Hindlimb muscle (tissue), 1 donor: ENCODE measurements around the gene CASP8AP2. TPM values are rescaled to one million over a fixed set of nuclear protein-coding genes. Genes with fewer than 3 reads are reported as not detected.
"Not testable (repeated sequence)": the region's sequence is repeated elsewhere in the genome, so short reads cannot be mapped to it uniquely, and the experiment has no call there.

Experiments used
- DNase-seq: peaks from one replicate; pipeline ENCODE4 v3.0.0-alpha.2; 2013
- polyA plus RNA-seq: library from polyadenylated mRNA; unstranded; fragments of 120-200 nt; gene quantifications from one replicate; pipeline ENCODE4 v1.2.1, GENCODE V29; 2013; ENCODE audit not compliant: insufficient read length

Gene CASP8AP2
- polyA plus RNA-seq, 1 donor: 12.9 TPM

DNA sequence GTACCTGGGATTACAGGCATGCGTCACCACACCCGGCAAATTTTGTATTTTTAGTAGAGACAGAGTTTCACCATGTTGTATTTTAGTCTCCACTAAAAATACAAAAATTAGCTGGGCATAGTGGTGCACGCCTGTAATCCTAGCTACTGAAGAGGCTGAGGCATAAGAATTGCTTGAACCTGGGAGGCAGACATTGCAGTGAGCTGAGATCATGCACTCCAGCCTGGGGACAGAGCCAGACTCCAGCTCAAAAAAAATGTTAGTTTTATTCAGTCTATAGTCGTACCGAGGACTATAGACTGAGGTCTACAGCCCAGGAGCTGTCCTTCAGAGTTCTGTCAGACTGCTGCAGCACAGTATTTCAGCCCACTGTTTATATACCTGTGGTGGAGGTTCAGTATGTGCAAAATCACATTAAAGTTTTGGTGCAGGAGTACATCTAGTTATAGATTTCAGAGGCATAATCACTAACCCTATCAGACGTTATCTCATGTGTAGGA is 3.6 kb upstream of the CASP8AP2 start:
- no peak for DNase-seq

DNA sequence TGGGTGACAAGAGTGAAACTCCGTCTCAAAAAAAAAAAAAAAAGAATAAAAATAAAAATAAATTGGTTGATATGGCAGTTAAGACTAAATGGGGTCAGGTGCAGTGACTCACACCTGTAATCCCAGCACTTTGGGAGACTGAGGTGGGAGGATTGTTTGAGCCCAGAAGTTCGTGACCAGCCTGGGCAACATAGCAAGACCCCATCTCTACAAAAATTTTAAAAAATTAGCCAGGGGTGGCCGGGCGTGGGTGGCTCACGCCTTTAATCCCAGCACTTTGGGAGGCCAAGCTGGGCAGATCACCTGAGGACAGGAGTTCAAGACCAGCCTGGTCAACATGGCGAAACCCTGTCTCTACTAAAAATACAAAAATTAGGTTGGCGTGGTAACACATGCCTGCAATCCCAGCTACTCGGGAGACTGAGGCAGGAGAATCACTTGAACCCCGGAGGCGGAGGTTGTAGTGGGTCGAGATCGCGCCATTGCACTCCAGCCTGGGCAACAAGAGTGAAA is 1.1 kb upstream of the CASP8AP2 start:
- not testable (repeated sequence) for DNase-seq

DNA sequence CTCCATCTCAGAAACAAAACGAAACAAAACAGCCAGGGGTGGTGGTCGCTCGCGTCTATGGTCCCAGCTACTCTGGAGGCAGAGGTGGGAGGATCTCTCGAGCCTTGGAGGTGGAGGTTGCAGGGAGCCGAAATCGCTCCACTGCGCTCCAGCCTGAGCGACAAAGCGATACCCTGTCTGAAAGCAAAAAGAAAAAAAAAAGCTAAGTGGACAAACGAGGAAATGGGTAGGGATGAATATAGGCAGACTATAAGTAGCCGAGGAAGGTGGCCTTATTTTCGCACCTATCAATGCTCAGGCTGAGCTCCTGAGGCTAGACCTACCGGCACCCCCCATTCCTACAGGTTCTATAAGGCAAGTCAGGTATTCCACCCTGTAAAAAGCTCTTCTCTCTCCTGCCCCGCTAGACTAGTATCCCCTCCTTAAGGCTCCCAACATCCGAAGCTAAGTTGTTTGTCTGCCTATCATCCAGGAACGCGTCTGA is 650 bp upstream of the CASP8AP2 start:
- DNase-seq: no peak

DNA sequence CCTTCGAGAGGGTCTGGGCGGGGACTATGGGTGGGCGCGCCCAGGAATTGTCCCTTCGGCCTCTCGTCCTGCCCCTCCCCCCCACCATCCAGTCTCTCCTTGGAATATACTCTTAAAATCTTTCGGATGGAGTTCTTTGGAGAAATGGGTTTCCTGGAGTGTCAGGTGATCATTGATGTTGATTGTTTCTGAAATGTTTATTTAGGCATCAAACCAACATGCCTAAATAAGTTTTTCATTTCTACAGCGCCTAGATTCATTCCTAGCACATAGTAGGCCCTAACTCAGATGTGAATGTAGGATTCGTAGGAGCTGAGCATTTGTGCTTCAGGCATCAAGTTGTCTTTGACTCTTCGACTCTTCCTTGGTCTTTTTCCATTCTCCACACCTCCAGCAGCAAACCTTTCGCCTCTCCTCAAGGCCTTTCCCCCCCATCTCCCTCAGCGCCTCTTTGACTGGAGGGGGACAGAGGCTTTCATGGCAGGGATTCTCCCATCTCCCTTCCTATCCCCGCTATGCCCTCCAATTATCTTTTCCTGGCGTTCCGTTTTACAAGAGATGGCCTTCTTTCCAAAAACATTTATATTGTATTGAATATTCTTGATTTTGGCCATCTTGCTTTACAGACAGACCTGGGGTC is 610 bp downstream of the CASP8AP2 start:
- no peak for DNase-seq

DNA sequence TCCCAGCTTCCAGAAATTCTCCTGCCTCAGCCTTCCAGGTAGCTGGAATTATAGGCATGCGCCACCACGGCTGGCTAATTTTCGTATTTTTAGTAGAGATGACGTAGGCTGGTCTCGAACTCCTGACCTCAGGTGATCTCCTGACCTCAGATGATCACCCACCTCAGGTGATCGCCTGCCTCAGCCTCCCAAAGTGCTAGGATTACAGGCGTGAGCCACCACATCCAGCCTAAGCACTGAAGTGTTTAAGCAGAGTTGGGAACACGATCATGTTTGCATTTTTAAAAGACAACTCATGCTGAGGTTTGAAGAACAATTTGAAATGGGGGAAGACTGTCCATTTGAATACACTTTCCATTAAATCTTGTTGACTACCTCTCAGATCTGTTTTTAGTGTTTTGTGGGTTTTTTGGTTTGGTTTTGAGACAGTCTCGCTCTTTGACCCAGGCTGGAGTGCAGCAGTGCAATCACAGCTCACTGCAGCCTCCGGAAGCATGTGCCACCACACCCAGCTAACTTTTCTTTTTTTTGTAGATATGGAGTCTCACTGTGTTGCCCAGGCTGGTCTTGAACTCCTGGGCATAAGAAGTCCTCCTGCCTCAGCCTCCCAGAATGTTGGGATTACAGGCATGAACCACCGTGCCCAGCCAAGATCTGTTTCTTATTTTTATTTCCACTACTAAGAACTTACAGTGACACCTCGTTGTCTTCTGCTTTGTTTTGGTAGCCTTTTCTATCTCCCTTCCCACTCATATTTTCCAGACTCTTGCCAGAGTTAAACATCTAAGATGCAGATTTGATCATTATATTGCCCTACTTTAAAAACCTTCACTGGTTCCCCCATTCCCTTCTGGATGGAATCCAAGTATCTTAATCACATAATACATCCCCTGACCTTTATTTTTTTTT is 5.5 kb downstream of the CASP8AP2 start:
- no peak for DNase-seq

DNA sequence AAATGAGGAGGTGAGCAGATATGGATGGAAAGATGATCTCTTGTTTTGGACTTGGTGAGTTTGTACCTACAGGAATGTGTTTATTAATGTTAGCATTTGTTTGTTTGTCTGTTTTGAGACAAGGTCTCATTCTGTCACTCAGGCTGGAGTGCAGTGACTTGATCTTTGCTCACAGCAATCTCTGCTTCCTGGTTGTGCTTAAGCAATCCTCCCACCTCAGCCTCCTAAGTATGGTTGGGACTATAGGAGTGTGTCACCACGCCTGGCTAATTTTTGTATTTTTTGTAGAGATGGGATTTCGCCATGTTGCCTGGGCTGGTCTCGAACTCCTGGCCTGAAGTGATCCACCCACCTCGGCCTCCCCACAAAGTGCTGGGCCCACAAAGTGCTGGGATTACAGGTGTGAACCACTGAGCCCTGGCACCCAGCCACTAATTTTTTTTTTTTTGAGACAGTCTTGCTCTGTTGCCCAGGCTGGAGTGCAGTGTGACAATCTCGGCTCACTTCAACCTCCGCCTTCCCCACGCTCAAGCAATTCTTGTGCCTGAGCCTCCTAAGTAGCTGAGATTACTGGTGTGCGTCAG is 7.1 kb downstream of the CASP8AP2 start:
- no peak for DNase-seq

DNA sequence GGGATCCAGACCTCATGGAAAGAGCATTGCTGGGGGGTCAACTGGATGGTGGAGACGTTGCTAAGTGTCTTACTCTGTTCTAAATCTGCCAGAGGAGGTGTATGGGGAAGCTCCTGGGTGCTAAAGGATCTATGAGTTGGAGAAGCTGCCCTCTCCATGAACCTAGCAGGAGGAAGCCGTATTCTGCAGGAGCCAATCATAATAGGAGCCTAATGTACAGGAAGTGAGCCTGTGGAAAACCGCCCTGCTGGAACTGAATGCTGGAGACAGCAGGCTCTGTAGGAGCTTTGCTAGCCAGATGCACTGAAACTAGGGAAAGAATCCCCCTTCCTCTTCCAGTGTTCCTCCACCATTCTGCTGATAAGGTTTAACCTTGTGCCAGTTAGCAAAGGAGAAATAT is 10.9 kb downstream of the CASP8AP2 start:
- no peak for DNase-seq

DNA sequence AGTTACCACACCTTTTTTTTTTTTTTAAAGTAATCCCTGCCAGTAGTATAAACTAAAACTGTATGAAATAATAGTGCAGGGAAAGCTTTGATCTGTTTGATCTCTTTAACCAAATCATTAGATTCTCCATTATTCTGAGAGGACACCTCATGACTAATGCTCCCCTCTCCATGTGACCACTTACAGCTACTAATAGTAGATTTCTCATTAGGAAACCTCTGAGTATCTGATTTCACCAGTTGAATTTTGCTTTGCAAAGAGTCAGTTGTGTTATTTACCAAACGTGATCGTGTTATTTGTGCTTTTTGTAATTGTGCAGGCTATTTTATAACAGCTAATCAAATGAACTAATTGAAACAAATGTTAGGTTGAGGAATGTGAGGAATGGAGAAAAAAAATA is 12.5 kb downstream of the CASP8AP2 start:
- no peak for DNase-seq

DNA sequence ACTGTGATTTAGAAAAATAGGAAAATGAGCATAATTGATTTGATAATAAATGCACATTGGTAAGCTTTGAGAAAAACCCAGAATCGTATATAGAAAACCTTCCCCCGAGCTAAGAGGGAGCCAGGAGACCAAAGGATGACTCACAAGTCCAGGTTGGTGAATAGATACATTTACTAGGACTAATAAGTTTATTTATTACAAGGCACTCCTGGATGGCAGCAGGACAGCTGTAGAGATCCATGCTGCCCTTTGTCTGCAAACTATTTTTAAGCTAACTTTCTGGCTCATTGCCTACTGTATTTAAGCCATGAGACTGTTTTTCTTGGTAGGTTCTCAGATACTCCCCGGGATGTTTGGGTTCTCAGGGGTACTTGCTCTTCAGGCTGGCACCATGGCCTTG is 13.4 kb downstream of the CASP8AP2 start:
- no peak for DNase-seq

DNA sequence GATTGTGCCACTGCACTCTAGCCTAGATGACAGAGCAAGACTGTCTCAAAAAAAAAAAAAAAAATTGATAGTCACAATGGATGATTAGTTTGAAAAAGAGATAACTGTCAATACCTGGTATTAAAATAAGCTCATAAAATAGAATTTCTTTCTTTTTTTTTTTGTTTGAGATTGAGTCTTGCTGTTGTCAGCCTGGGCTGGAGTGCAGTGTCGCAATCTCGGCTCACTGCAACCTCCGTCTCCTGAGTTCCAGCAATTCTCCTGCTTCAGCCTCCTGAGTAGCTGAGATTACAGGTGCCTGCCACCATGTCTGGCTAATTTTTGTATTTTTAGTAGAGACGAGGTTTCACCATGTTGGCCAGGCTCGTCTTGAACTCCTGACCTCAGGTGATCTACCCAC is 17.8 kb downstream of the CASP8AP2 start:
- DNase-seq: not testable (repeated sequence)

DNA sequence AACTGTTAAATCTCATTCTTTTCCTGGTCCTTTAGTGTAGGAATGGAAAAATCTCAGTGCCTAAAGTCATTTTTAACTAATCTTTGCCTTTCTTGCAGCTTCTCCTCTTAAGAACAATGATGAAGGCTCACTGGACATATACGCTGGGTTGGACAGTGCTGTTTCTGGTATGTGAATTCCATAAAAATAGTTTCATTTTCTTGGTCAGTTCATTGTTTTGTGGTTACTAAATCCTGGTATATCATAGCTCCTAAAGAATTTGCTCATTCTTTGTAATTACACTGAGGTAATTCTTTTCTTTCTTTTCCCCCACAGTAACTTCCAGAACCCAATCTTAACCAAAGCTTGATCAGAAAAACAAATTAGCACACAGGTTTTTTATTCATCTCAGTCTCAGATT is 23.4 kb downstream of the CASP8AP2 start:
- no peak for DNase-seq

DNA sequence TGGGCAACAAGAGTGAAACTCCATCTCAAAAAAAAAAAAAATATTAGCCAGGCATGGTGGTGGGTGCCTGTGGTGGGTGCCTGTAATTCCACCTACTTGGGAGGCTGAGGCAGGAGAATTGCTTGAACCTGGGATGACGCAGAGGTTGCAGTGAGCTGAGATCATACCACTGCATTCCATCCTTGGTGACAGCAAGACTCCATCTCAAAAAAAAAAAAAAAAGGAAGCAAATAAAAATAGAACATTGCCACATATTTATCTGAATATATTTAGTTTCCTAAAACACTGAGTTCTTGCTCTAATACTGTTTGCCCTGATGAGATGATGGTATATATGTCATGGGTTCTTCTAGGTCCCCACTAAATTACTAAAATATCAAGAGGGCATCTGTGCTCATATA is 28.4 kb downstream of the CASP8AP2 start:
- DNase-seq: no peak

DNA sequence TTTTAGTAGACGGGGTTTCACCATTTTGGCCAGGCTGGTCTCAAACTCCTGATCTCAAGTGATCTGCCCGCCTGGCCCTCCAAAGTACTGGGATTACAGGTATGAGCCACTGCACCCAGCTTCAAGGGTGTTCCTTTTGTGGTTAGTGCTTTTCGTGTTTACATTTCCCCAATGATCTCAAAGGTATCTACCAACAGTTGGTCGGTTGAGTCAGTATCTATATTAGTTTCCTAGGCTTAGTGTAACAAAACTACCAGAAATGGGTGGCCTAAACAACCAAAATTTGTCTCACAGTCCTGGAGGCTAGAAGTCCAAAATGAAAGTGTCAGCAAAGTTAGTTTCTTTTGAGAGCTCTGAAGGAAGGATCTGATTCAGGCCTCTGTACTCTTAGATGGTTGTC is 30.1 kb downstream of the CASP8AP2 start:
- DNase-seq: no peak

DNA sequence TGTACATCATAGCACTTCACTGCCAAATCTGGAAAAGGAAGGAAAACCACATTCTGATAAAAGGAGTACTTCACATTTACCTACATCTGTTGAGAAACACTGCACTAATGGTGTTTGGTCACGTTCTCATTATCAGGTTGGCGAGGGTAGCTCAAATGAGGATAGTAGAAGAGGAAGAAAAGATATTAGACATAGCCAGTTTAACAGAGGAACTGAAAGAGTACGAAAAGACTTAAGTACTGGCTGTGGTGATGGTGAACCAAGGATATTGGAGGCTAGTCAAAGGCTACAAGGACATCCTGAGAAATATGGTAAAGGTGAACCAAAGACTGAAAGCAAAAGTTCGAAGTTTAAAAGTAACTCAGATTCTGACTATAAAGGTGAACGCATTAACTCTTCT is 32.6 kb downstream of the CASP8AP2 start:
- no peak for DNase-seq

DNA sequence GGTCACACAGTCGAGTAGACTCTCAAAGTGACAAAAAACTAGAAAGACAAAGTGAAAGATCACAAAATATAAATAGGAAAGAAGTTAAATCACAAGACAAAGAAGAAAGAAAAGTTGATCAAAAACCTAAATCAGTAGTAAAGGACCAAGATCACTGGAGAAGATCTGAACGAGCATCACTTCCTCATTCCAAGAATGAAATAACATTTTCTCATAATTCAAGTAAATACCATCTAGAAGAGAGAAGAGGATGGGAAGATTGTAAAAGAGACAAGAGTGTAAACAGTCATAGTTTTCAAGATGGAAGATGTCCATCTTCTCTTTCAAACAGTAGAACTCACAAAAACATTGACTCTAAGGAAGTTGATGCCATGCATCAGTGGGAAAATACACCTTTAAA is 33.0 kb downstream of the CASP8AP2 start:
- no peak for DNase-seq

DNA sequence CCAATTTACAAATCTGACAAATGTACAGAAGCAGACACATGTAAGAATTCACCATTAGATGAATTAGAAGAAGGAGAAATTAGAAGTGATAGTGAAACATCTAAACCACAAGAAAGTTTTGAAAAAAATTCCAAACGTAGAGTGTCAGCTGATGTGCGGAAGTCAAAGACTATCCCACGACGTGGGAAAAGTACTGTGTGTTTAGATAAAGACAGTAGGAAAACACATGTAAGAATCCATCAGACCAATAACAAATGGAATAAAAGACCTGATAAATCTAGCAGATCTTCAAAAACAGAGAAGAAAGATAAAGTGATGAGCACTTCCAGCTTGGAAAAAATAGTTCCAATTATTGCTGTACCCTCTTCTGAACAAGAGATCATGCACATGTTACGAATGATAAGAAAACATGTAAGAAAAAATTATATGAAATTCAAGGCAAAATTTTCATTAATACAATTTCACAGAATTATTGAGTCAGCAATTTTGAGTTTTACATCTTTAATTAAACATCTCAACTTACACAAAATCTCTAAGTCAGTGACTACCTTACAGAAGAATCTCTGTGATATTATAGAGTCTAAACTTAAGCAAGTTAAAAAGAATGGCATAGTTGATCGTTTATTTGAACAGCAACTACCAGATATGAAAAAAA is 36.5 kb downstream of the CASP8AP2 start:
- DNase-seq: no peak

DNA sequence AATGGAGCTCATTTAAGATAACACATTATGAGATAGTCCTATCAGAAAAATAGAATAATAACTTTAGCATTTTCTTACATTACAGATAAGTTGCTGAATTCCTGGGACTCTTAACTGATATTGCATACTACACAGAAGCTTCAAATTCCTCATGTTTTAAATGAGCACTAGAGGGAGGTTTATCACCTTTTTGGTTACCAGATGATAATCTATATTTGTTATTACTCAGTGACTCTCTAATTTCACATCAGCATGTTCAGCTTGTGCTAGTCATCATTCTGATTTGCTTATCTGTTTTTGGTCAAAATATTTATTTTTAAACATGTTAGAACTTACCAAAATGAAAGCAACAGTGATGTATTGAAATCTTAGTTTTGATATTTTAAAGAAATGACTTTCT is 44.0 kb downstream of the CASP8AP2 start:
- no peak for DNase-seq

DNA sequence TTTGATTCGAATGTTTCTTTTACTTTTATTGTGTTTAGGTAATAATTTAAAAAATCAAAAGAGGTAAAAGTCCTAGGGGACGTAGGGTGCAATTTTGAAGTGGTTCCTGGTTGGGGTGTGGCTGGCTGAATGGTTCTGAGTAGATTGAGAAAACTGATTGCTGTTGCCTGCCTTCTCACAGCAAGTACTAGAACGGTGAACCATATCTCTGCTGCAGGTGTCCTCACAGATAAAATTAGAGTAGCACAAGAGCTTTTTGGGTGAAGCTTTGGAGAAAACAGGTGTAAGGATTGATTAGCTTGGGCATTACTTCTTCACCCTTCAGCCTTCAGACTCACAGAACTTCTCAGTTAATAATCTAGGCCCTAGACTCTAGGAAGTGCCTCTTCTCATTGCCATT is 44.8 kb downstream of the CASP8AP2 start:
- DNase-seq: no peak

DNA sequence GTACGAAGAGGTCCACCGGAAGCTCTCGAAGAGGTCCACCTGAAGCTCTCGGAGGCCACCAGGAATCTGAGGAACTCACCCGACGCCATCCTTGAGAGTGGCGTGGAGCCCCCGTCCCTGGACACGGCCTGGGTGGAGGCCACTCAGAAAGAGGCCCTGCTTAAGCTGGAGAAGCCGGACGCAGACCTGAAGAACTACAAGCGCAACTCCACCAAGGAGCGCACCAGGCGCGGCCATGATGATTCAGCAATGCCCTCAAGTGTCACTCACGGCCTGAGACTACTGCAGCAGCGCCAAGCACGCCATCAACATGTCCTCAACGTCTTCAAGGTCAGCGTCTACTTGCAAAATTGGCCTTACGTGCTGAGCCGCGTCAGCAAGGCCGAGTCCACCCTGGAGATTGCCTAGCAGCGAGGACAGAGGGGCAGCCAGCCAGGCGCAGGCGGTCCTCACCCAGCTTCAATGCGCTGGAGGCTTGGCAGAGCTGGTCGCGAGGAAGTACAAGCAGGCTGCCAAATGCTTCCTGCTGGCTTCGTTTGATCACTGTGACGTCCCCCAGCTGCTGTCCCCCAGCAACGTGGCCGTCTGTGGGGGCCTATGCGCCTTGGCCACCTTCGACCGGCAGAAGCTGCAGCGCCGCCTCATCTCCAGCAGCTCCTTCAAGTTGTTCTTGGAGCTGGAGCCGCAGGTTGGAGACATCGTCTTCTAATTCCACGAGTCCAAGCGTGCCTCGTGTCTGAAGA is 56.9 kb downstream of the CASP8AP2 start:
- no peak for DNase-seq

DNA sequence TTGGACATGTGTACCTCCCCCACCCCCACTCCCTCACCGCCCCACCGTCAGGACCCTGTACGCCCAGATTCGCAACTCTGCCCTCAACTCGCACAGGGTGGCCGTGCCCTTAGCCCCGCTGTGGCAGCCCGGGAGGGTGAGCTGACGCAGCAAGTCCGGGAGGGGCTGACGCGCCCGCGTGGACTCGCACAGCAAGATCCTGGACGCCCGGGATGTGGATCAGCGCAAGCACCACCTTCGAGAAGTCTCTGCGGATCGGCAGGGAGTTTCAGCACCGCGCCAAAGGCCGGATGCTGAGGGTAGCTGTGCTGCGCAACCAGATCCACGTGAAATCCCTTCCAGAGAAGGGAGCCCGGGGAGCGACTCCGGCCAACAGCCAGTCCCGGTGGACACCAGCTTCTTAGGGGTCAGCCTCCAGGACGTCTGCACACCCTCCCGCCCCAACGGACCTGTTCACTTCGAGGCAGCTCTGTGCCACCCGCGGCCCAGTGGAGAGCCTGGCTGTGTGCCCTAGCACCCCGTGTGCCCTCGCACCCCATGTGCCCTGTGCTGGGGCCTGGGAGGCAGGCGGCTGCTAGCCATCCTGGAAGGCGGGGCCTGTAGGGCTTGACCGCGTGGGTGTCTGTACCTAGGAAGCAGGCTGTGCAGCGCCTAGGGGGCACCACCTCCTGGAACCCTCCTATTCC is 57.9 kb downstream of the CASP8AP2 start:
- DNase-seq: no peak

DNA sequence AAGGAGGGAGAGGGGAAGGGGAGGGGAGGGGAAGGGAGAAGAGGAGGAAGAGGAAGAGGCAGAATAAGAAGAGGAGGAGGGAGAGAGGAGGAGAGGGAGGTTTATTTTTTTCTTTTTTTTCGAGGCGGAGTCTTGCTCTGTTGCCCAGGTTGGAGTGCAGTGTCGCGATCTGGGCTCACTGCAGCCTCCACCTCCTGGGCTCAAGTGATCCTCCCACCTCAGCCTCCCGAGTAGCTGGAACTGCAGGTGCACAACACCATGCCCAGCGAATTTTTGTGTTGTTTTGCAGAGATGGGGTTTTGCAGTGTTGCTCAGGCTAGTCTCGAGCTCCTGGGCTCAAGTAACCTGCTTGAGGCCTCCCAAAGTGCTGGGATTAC is 58.4 kb downstream of the CASP8AP2 start:
- DNase-seq: no peak
